Neural progenitor cell (in vitro differentiated cells): ENCODE measurements around the gene KIF26B. TPM values are rescaled to one million over a fixed set of nuclear protein-coding genes. Genes with fewer than 3 reads are reported as not detected.

Source experiments
- DNase-seq: peaks from one replicate; pipeline ENCODE4 v3.0.0-alpha.2; 2016; ENCODE audit warnings: low spot score
- H2AFZ ChIP-seq: fragments of 200-600 bp; sonication (generic); replicated peaks from 2 replicates; pipeline ENCODE4 v1.6.1; 2016; ENCODE audit warnings: antibody characterized with exemption
- H3F3A ChIP-seq: fragments of 200-600 bp; sonication (generic); 2 replicates; pipeline ENCODE4 v1.6.1; 2016; ENCODE audit warnings: antibody characterized with exemption, low read depth
- H3K27ac ChIP-seq: fragments of 200-600 bp; sonication (generic); 2 replicates; pipeline ENCODE4 v1.5.1; 2016; ENCODE audit warnings: mild to moderate bottlenecking
- H3K27me3 ChIP-seq: fragments of 200-600 bp; sonication (generic); 2 replicates; pipeline ENCODE4 v1.6.1; 2016; ENCODE audit warnings: mild to moderate bottlenecking, moderate library complexity
- H3K36me3 ChIP-seq: fragments of 200-600 bp; sonication (generic); 2 replicates; pipeline ENCODE4 v1.5.1; 2016
- H3K4me1 ChIP-seq: fragments of 200-600 bp; sonication (generic); 2 replicates; pipeline ENCODE4 v1.6.1; 2016; ENCODE audit warnings: mixed run types
- H3K4me2 ChIP-seq: fragments of 200-600 bp; sonication (generic); 2 replicates; pipeline ENCODE4 v1.6.1; 2016
- H3K4me3 ChIP-seq: fragments of 200-600 bp; sonication (generic); 2 replicates; pipeline ENCODE4 v1.5.1; 2016
- H3K79me2 ChIP-seq: fragments of 200-600 bp; sonication (generic); 2 replicates; pipeline ENCODE4 v1.6.1; 2016; ENCODE audit warnings: low read depth
- H3K9ac ChIP-seq: fragments of 200-600 bp; sonication (generic); 2 replicates; pipeline ENCODE4 v1.6.1; 2016
- H3K9me3 ChIP-seq: fragments of 200-600 bp; sonication (generic); 2 replicates; pipeline ENCODE4 v1.5.1; 2016; ENCODE audit warnings: low read depth
- H4K20me1 ChIP-seq: fragments of 200-600 bp; sonication (generic); 2 replicates; pipeline ENCODE4 v1.6.1; 2016; ENCODE audit warnings: low read depth
- H3K27ac Mint-ChIP-seq: 3 replicates; pipeline ENCODE4 v1.8.0; 2021; ENCODE audit warnings: mixed read lengths
- H3K27me3 Mint-ChIP-seq: 2 replicates; pipeline ENCODE4 v1.8.0; 2022; ENCODE audit warnings: low read depth, mild to moderate bottlenecking, inconsistent platforms, moderate library complexity, mixed read lengths; ENCODE audit not compliant: insufficient read depth
- H3K36me3 Mint-ChIP-seq: 3 replicates; pipeline ENCODE4 v1.8.0; 2021; ENCODE audit warnings: mixed read lengths
- H3K4me1 Mint-ChIP-seq: 3 replicates; pipeline ENCODE4 v1.8.0; 2021; ENCODE audit warnings: mixed read lengths
- H3K4me3 Mint-ChIP-seq: 3 replicates; pipeline ENCODE4 v1.8.0; 2021; ENCODE audit warnings: mild to moderate bottlenecking, moderate library complexity, mixed read lengths
- H3K9me3 Mint-ChIP-seq: 3 replicates; pipeline ENCODE4 v1.8.0; 2020; ENCODE audit warnings: mixed read lengths
- CTCF ChIP-seq: fragments of 200-600 bp; sonication (generic); IDR thresholded peaks from 2 replicates; pipeline ENCODE4 v1.5.1; 2017; ENCODE audit warnings: antibody characterized with exemption, mild to moderate bottlenecking
- EZH2 ChIP-seq: fragments of 200-600 bp; sonication (generic); IDR thresholded peaks from 2 replicates; pipeline ENCODE4 v1.6.1; 2017; ENCODE audit warnings: antibody characterized with exemption, mild to moderate bottlenecking, moderate library complexity
- EZH2phosphoT487 ChIP-seq: fragments of 200-600 bp; sonication (generic); IDR thresholded peaks from 2 replicates; pipeline ENCODE4 v1.6.1; 2017; ENCODE audit warnings: antibody characterized with exemption
- total RNA-seq: library from RNA; depleted of rRNA; stranded (reverse); fragments of >200 nt; gene quantifications from 2 replicates; pipeline ENCODE4 v1.2.3, GENCODE V29; 2015; ENCODE audit warnings: low replicate concordance

Gene KIF26B
- total RNA-seq, 1 donor from 2014 or later = 0.47 TPM

GRCh38 chr1:245201827-245202226, 47.0 kb downstream of the KIF26B start:
- Histone ChIP-seq H3K27me3 (no peaks in the 10 kb centered on the region), H3K27ac (no peak overlapping the region), H3K79me2 (no peaks in the 10 kb centered on the region), H2AFZ (no peak overlapping the region), H3K9ac (no peak overlapping the region), H3K36me3 (no peaks in the 10 kb centered on the region), H3K4me1 (peaks cover 43% of the 10 kb centered on the region), H3K9me3 (no peaks in the 10 kb centered on the region), H3K4me2 (peak overlapping the region; percentile 27), H3K4me3 (no peak overlapping the region), H3F3A (peaks cover 13% of the 10 kb centered on the region), H4K20me1 (no peaks in the 10 kb centered on the region)
- Mint-ChIP-seq H3K9me3 (peaks cover 13% of the 10 kb centered on the region), H3K4me3 (no peak overlapping the region), H3K36me3 (peaks cover 9% of the 10 kb centered on the region), H3K27me3 (peaks cover 6% of the 10 kb centered on the region), H3K4me1 (peaks cover 50% of the 10 kb centered on the region), H3K27ac (no peak overlapping the region)
- no peak for DNase-seq
- TF ChIP-seq CTCF (no peak), EZH2phosphoT487 (no peak), EZH2 (no peak)

- Histone ChIP-seq H3F3A (peaks cover 7% of the 10 kb centered on the region), H2AFZ (no peak overlapping the region), H3K36me3 (no peaks in the 10 kb centered on the region), H3K9ac (no peak overlapping the region), H4K20me1 (no peaks in the 10 kb centered on the region), H3K4me3 (no peak overlapping the region), H3K79me2 (no peaks in the 10 kb centered on the region), H3K9me3 (no peaks in the 10 kb centered on the region), H3K4me2 (no peak overlapping the region), H3K27ac (no peak overlapping the region), H3K4me1 (peaks cover 30% of the 10 kb centered on the region), H3K27me3 (no peaks in the 10 kb centered on the region)
- Mint-ChIP-seq H3K4me1 (peaks cover 24% of the 10 kb centered on the region), H3K9me3 (peaks cover 24% of the 10 kb centered on the region), H3K27ac (no peak overlapping the region), H3K27me3 (peaks cover 2% of the 10 kb centered on the region), H3K4me3 (no peak overlapping the region), H3K36me3 (peaks cover 12% of the 10 kb centered on the region)
- TF ChIP-seq CTCF = no peak
- TF ChIP-seq EZH2phosphoT487 = no peak
- TF ChIP-seq EZH2 = no peak
- DNase-seq = no peak
These were observed 50.6 kb downstream of the KIF26B start for GRCh38 chr1:245205396-245205795.

- H3K27me3 Mint-ChIP-seq = no peaks in the 10 kb centered on the region
- H3K9ac ChIP-seq = no peak overlapping the region
- H4K20me1 ChIP-seq = no peaks in the 10 kb centered on the region
- no peak overlapping the region for H3K4me3 Mint-ChIP-seq
- no peak overlapping the region for H3K27ac Mint-ChIP-seq
- peaks cover 24% of the 10 kb centered on the region for H3K9me3 Mint-ChIP-seq
- H3K4me3 ChIP-seq = no peak overlapping the region
- TF ChIP-seq CTCF = no peak
- TF ChIP-seq EZH2 = no peak
- TF ChIP-seq EZH2phosphoT487 = no peak
- peaks cover 7% of the 10 kb centered on the region for H3F3A ChIP-seq
- peaks cover 20% of the 10 kb centered on the region for H3K4me1 Mint-ChIP-seq
- H2AFZ ChIP-seq = no peak overlapping the region
- peaks cover 12% of the 10 kb centered on the region for H3K36me3 Mint-ChIP-seq
- H3K36me3 ChIP-seq = no peaks in the 10 kb centered on the region
- no peaks in the 10 kb centered on the region for H3K9me3 ChIP-seq
- no peak overlapping the region for H3K4me2 ChIP-seq
- no peaks in the 10 kb centered on the region for H3K27me3 ChIP-seq
- H3K79me2 ChIP-seq = no peaks in the 10 kb centered on the region
- no peak for DNase-seq
- peaks cover 26% of the 10 kb centered on the region for H3K4me1 ChIP-seq
- no peak overlapping the region for H3K27ac ChIP-seq
These were observed 51.1 kb downstream of the KIF26B start for GRCh38 chr1:245205864-245206263.
